GDM1 (cell line): ENCODE results near the gene STYXL2.

Source experiments
- DNase-seq: peaks from one replicate; lab custom pipeline; 2025; lab: John Stamatoyannopoulos, UW

Gene STYXL2

GRCh38 chr1:167081594-167082156 is 12.2 kb upstream of the STYXL2 start:
- DNase-seq = no peak

GRCh38 chr1:167082511-167083027 is 11.3 kb upstream of the STYXL2 start:
- DNase-seq = peak; percentile 59

- no peak for DNase-seq
Observed at GRCh38 chr1:167083066-167083665, 10.7 kb upstream of the STYXL2 start.

- no peak for DNase-seq
Observed at GRCh38 chr1:167083871-167084270, 10.0 kb upstream of the STYXL2 start.

GRCh38 chr1:167084757-167085156 is 9.1 kb upstream of the STYXL2 start:
- no peak for DNase-seq

GRCh38 chr1:167086033-167086432 is 7.8 kb upstream of the STYXL2 start:
- DNase-seq = no peak

GRCh38 chr1:167086768-167087167 is 7.1 kb upstream of the STYXL2 start:
- no peak for DNase-seq

- DNase-seq = no peak
Observed at GRCh38 chr1:167088746-167089417, 5.0 kb upstream of the STYXL2 start.

GRCh38 chr1:167089939-167090313 is 3.9 kb upstream of the STYXL2 start:
- no peak for DNase-seq

GRCh38 chr1:167090314-167090942 is 3.4 kb upstream of the STYXL2 start, which contains the start of gene GPA33:
Gene GPA33 (minus strand): TSS chr1:167090377. CDS start chr1:167090287, 90 bp downstream.
- DNase-seq = peak; percentile 53

GRCh38 chr1:167092653-167093052 is 1.2 kb upstream of the STYXL2 start:
- DNase-seq = no peak

GRCh38 chr1:167094690-167095089 is 815 bp downstream of the STYXL2 start:
- DNase-seq = no peak

GRCh38 chr1:167095368-167095767 is 1.5 kb downstream of the STYXL2 start:
- no peak for DNase-seq

GRCh38 chr1:167099851-167100250 is 6.0 kb downstream of the STYXL2 start:
- DNase-seq = no peak

GRCh38 chr1:167100730-167101129 is 6.9 kb downstream of the STYXL2 start:
- no peak for DNase-seq

- DNase-seq = no peak
Observed at GRCh38 chr1:167101754-167102153, 7.9 kb downstream of the STYXL2 start.

- no peak for DNase-seq
Observed at GRCh38 chr1:167102906-167103573, 9.2 kb downstream of the STYXL2 start.

GRCh38 chr1:167104256-167104633 is 10.4 kb downstream of the STYXL2 start:
- peak; percentile 40 for DNase-seq

- DNase-seq = peak; percentile 19
Observed at GRCh38 chr1:167105271-167106118, 11.6 kb downstream of the STYXL2 start.

- DNase-seq = no peak
Observed at GRCh38 chr1:167106119-167106461, 12.2 kb downstream of the STYXL2 start.

- no peak for DNase-seq
Observed at GRCh38 chr1:167107456-167107855, 13.6 kb downstream of the STYXL2 start.
